ENCODE results near the gene GPR27.

GRCh38 chr3:71732637-71733036, 21.0 kb upstream of the GPR27 start:
- TF ChIP-seq CTCF (optimal IDR thresholded peaks at IDR 0.05 in 1 of 3, IDR thresholded peaks at IDR 0.05 in 1 of 3, conservative IDR thresholded peaks at IDR 0.05 in 1 of 3; ENCODE audit: extremely low read depth in 1 of 3, insufficient read depth in 2 of 3, low read length in 3 of 3) (no peak), EZH2 (IDR thresholded peaks at IDR 0.05; ENCODE audit: low read length) (no peak)
